Dermis blood vessel endothelial cell (primary cell): ENCODE results near the gene NRDE2. TPM values are rescaled to one million over a fixed set of nuclear protein-coding genes. Genes with fewer than 3 reads are reported as not detected.
A peak's percentile ranks its signal among the peaks of the same experiment; 100 is the strongest.
"Not testable (repeated sequence)": the region's sequence is repeated elsewhere in the genome, so short reads cannot be mapped to it uniquely, and the experiment has no call there.

Experiments
- DNase-seq: peaks from one replicate; pipeline ENCODE4 v3.0.0; 2010
- total RNA-seq: library from RNA; depleted of rRNA; stranded (reverse); fragments of >200 nt; gene quantifications from 2 replicates; pipeline ENCODE4 v1.2.3, GENCODE V29; 2014

Gene NRDE2
- total RNA-seq, 1 donor from 2014 or later, result 12.3 TPM

GRCh38 chr14:90341232-90341631, 9.5 kb upstream of the NRDE2 start:
- DNase-seq, result not testable (repeated sequence)

GRCh38 chr14:90336985-90337384, 5.2 kb upstream of the NRDE2 start:
- no peak for DNase-seq

DNA sequence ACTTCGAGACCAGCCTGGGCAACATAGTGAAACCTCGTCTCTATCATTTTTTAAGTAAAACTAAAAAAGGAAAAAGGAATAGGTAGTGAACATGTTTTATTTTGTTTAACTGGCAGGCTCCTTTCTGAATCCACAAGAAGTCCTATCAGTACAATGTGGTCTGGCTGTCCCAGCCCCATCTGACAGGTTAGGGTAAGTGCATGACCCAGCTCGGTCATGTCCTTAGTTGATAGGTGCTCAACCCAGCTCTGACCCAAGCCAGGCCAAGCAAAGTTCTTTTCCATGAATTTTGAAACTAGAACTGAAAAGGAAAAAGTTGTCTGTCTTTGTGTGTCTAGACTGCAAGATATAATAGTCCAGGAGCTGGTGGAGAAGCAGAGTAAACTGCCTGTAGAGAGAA, 4.7 kb upstream of the NRDE2 start:
- no peak for DNase-seq

- no peak for DNase-seq
Measured at GRCh38 chr14:90332271-90332584, 487 bp upstream of the NRDE2 start.

- DNase-seq, result no peak
Measured at GRCh38 chr14:90330203-90331196, 1.2 kb downstream of the NRDE2 start.

- DNase-seq, result no peak
Measured at GRCh38 chr14:90321891-90322290, 9.8 kb downstream of the NRDE2 start.

GRCh38 chr14:90319634-90320541, 11.9 kb downstream of the NRDE2 start:
- no peak for DNase-seq

- no peak for DNase-seq
Measured at GRCh38 chr14:90319173-90319572, 12.6 kb downstream of the NRDE2 start.

DNA sequence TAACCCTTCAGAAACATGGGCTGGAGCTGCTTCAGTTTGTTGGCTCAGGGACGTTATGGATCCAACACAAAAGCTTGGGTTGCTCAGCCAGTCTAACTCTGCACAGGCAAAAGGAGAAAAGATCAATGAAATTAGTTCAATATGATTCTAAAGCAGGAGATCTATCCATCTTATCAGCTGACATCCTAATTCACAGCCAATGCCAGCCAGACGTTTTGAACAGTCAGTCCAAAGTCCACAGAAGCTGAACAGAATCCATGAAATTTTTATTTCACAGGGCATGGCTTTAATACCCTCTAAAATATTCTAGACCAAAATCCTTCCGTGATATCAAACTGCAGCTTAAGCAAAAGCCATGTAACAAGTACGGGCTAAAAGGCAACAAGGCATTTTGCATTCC, 13.7 kb downstream of the NRDE2 start:
- DNase-seq, result no peak

DNA sequence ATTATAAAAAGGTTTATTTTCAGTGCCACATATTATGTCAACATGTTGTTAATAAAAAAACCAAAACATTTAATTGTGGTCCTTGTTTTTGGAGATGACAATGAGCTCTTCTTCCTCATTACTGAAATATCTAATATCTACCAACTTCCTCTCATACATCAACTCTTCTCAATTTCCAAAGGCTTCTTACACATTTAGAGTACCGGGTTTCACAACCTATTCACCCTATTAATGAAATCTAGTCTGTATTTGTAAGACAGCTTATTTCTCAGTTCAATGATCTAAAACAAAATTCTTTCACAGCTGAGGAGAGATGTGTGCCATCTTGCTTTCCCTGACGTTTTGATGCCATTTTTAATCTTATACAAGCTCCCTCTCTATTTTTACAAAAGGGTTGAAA, 14.5 kb downstream of the NRDE2 start:
- DNase-seq, result no peak

DNA sequence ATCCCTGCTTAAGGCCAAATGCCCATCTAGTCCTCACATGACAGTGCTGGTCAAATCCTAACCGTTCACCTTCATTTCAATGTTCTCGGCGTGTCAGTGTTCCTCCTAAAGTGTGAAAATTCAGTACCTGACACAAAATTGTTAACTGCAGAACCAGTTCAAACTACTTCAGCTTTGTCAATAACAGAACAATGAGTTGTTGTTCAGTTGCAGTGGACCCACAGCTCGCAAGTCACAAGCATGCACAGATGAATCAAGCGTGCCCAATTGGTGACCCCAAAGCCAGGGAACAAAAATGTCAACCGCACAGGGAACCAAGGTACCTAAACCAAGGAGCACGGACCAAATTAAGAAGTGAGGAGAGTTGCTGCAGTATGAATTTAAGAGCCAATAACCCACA, 23.2 kb downstream of the NRDE2 start:
- no peak for DNase-seq

- no peak for DNase-seq
Measured at GRCh38 chr14:90305176-90305601, 26.6 kb downstream of the NRDE2 start.

DNA sequence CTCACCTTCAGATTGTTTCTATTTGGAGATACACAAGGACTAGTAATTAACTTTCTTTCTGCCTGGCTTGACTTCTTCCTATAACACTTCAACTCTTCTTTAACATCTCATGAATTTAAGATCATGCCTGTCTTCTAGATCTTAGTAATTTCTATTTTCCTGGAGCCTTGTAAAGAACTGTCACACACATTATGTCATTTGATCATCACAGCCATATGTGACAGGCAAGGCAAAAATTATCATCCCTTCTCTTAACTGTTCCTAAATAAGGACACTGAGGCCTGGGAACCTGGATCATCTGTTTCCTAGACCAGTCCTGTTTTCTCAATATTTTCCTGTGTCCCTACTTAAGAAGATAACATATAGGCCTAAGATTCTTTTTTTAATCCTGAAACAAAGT, 27.2 kb downstream of the NRDE2 start:
- no peak for DNase-seq

DNA sequence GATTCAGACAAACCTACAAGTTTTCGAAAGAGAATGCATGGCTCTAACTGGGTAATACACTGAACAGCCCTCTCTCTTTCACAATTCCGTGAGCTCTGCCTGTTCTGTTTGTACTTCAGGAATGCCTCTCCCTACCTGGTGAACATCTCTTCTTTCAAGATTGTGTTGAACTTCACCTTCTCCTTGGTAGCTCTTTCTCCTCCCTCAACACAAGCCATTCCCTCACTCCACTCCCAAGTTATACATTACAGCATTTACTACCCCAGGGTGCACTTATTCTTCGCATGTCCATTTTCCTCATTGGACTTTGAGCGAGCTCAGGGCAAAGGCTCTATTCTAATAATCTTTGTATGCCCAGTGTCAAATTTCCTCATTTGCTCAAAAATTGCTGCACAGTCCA, 28.3 kb downstream of the NRDE2 start:
- no peak for DNase-seq

GRCh38 chr14:90302529-90303303, 29.0 kb downstream of the NRDE2 start:
- DNase-seq, result no peak

DNA sequence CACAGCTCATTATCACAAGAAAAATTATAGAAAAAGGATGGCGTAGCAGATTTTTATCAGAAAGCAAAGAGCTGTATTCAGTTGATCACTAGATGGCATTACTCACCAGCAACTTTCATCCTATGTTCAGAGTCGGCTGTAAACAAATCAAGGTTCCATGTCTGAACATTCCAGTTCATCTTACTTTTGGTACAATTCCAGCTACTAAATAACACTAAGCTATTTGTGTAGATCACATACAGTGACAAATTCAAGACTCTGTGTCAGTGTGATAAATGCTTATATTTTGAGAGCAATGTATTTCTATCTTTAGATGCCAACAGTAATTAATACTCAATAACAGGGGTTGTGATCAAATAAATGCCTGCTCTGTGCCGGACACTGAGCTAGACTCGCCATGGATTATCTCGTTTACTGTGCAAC, 30.1 kb downstream of the NRDE2 start:
- peak; percentile 82 for DNase-seq

GRCh38 chr14:90301122-90301521, 30.6 kb downstream of the NRDE2 start:
- DNase-seq, result no peak

- no peak for DNase-seq
Measured at GRCh38 chr14:90300611-90301047, 31.1 kb downstream of the NRDE2 start.

DNA sequence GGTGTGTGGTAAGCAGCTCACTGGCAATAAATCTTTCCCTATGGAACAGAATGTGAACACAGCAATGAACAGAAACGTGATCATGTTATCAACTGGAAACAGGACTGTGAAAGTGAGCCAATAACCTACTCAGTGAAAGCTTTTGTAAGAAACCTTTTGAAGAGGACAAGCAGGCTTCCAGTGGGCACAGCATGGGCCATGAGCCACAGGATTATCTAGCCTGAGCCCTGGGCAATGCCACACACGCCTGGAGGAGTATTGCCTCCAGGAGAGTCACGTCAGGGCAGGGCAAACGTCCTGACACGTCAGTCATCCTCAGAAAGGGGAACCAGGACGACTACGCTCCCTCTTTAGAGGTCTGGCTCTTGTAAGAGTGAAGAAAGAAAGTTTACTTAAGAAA, 32.3 kb downstream of the NRDE2 start:
- no peak for DNase-seq

- no peak for DNase-seq
Measured at GRCh38 chr14:90297876-90298629, 33.7 kb downstream of the NRDE2 start.

- DNase-seq, result no peak
Measured at GRCh38 chr14:90296641-90297040, 35.1 kb downstream of the NRDE2 start.
